GM12873 (cell line): Measurements from ENCODE around the gene HPCAL4.

Experiments
- TF ChIP-seq, protein P1 (sequence below): IDR thresholded peaks from 2 replicates; pipeline ENCODE4 v1.5.1; 2012; ENCODE audit warnings: low read depth, mild to moderate bottlenecking, moderate library complexity, low read length, control low read depth; ENCODE audit not compliant: insufficient read depth; ENCODE audit errors: missing control alignments

HPCAL4 gene

DNA sequence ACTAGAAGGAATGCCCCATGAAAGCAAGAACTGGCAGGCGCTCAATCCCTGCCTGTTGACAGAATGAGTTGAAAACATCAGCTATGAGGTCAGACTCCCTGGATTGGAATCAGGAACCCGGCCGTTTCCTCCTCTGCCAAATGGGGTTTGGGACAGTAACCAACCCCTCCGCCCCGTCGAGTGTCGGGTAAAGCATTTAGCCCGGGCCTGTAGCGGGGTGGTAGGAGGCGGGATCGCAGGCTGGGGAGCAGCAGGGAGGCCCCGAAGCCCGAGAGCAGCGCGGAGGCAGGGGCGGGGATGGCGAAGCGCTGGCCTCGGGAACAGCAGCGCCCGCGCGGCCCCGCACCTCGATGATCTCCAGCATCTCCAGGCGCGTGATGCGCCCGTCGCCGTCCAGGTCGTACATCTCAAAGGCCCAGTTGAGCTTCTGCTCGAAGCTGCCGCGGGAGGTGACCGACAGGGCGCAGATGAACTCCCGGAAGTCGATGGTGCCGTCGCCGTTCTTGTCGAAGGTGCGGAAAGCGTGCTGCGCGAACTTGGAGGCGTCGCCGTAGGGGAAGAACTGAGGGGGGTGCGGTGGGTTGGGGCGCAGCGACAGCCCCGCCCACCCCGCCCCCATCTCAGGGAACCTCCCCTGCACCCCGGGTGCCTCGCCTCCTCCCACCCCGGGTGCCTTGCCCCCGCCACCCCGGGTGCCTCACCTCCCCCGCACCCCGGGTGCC, 7.5 kb downstream of the HPCAL4 start:
- TF ChIP-seq, protein P1, sequence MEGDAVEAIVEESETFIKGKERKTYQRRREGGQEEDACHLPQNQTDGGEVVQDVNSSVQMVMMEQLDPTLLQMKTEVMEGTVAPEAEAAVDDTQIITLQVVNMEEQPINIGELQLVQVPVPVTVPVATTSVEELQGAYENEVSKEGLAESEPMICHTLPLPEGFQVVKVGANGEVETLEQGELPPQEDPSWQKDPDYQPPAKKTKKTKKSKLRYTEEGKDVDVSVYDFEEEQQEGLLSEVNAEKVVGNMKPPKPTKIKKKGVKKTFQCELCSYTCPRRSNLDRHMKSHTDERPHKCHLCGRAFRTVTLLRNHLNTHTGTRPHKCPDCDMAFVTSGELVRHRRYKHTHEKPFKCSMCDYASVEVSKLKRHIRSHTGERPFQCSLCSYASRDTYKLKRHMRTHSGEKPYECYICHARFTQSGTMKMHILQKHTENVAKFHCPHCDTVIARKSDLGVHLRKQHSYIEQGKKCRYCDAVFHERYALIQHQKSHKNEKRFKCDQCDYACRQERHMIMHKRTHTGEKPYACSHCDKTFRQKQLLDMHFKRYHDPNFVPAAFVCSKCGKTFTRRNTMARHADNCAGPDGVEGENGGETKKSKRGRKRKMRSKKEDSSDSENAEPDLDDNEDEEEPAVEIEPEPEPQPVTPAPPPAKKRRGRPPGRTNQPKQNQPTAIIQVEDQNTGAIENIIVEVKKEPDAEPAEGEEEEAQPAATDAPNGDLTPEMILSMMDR: no peak

DNA sequence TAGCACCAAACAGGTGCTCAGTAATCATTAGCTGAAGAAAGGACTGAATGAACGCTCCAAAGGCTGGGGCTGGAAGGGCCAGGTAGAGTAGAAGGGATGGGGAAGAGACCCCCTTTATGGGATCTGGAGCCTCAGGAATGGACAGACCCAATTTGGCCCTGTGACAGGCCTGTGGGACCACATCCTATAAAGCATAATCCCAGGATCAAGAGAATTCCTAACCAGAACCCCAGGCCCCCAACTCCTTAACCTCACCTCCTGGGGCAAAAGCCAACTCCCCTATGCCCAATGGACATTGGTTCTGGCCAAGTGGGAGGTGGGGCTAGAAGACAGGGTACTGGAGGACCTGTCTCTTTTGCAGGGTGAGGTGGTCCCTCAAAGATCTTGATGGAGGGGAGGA, 9.2 kb downstream of the HPCAL4 start:
- TF ChIP-seq, protein P1: no peak

DNA sequence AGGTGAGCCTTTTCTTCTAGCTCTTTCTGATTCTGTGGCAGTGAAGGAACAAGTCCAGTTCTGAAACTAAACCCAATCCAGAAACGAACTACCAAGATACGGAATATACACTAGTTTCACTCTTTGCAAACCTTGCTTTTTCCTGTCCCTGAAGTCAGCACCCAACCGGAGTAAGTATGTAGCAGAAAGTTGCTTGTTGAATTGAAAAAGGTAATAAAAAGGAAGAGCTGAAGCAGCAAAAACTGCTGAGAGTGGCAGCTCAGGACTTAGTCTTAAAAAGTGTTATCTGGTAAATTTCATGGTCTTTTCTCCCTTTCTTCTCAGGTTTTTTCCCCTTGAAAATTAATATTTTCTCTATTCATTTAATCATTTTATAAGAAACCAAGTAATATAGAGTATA, 9.9 kb downstream of the HPCAL4 start:
- TF ChIP-seq, protein P1: no peak

DNA sequence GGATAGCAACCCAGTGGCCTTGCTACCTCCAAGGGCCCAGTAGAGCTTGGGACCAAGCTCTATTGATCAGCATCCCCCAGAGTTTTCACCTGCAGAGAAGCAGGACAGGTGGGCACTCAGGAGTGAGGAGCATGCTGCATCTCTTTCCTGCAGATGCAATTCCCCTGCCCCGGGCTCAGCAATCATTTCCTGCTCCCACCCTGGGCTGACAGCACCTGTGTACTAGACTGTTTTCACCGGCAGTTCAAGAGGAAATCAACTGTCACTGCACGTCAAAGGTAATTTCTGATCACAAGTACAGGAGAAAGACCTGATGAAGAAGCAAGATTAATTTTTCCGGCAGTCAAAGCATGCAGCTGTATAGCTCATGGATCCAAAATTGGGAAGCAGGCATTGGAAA, 10.5 kb downstream of the HPCAL4 start:
- TF ChIP-seq, protein P1: no peak

DNA sequence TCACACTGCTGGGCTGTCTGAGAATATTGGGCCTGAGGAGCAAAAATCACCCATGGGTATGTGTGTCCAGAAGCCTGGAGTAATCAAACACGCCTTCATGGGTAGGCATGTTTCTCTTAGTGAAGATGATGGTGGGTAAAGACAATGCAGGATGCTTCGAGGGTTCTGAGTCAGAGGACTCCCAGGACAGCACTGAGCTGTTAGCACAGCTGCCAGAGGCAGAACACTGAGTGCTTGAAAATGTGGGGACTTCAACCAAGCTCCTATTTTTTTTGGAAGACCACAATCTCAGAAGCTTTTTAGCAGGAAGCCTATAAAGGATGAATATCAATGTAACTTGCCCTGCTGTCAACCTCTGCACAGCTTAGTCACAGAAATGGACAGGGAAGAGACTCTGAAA, 11.4 kb downstream of the HPCAL4 start:
- TF ChIP-seq, protein P1: no peak

DNA sequence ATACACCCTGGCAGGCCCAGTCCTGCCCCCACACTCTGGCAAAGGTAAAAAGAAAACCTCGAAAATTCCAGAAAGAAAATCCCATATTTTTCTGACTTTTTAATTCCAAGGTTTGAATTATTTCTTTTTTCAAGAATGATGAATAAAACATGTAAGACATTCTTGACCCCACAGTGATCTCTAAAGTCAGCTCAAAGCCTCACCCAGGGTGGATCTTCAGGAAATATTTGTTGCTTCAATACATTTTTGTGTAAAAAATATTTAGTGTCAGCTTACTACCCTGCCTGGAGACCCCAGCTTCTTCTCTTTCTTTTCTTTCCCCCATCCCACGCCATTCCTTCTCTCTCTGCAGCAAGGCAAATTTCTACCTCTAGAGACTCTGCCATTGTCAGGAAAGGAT, 12.3 kb downstream of the HPCAL4 start:
- TF ChIP-seq, protein P1: no peak

DNA sequence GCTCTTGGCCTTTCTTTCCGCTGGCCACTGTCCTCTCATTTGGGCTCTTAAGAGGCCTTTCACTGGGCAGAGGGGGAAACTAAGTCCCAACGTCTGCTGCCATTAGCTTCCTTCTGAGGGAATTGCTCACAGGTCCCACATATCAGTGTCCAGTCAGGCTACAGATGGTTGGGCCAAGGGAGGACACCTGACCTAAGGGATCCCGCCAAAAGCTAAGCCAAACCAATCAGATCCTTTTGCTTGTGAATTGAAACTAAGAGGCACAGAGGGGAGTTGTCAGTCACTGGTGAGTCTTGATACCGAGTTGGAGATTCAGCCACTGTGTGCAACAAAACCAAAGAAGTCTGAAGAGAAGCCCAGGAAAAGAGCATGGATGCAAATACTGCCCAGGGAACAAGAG, 13.6 kb downstream of the HPCAL4 start:
- TF ChIP-seq, protein P1: no peak
